Measurements from ENCODE around the gene SGPL1.

- TF ChIP-seq RAD21 (conservative IDR thresholded peaks at IDR 0.05): no peak
- TF ChIP-seq CTCF (IDR thresholded peaks at IDR 0.05; ENCODE audit: poor library complexity, severe bottlenecking): no peak
- TF ChIP-seq POLR2AphosphoS5 (IDR thresholded peaks at IDR 0.05): peak; percentile 19
- TF ChIP-seq EZH2 (IDR thresholded peaks at IDR 0.05; ENCODE audit: borderline replicate concordance, insufficient read depth, low read length, poor library complexity, severe bottlenecking): no peak
- no peak for TF ChIP-seq SMC3 (conservative IDR thresholded peaks at IDR 0.05; ENCODE audit: poor library complexity)
Measured at GRCh38 chr10:70822076-70822820, 6.5 kb downstream of the SGPL1 start.

All from neural cell (in vitro differentiated cells).